K562 (cell line): Measurements from ENCODE around the gene HGFAC. TPM values are rescaled to one million over a fixed set of nuclear protein-coding genes. Genes with fewer than 3 reads are reported as not detected.

ENCODE experiments used
- ATAC-seq: fragments of 200-7000 bp; cut with Tn5 transposase; 3 replicates; pipeline ENCODE4 v1.9.1; 2020; ENCODE audit warnings: moderate library complexity
- BruUV-seq: library from RNA; stranded (reverse); fragments of 400-500 nt; replicated peaks from 2 replicates; lab custom pipeline; 2021; lab: Mats Ljungman, UMichigan
- CTCF ChIA-PET: fragments of 300-600 bp; formaldehyde crosslinking; extraction: SDS; loops from one replicate; lab custom pipeline; 2021; ENCODE audit warnings: low intra/inter-chr PET ratio; lab: Yijun Ruan, JAX
- POLR2A ChIA-PET: fragments of 300-600, 350-650 bp; sonication (Branson Sonifier 250); formaldehyde crosslinking; extraction: SDS; loops from one replicate; lab custom pipeline; 2021; ENCODE audit warnings: antibody characterized with exemption, inconsistent platforms; lab: Yijun Ruan, JAX
- DNase-seq, 4 experiments: peaks; one replicate each; pipeline versions ENCODE4 v3.0.0 to v3.0.0-alpha.2; 2011 to 2018; ENCODE audit warnings: low spot score in 3 of 4, mixed read lengths in 3 of 4; ENCODE audit errors: extremely low read depth in 1 of 4
- FAIRE-seq: peaks from 2 replicates; lab custom pipeline; 2011; peaks lifted over from hg19 to GRCh38; lab: Jason Lieb, UNC
- H2AFZ ChIP-seq: 2 replicates; pipeline ENCODE4 v1.6.0; 2011; ENCODE audit warnings: low read depth, low read length, control low read depth, inconsistent platforms
- H3K27ac ChIP-seq: fragments of 200-600 bp; 3 replicates; pipeline ENCODE4 v1.8.0; 2011; ENCODE audit warnings: low read depth, mild to moderate bottlenecking, control low read depth, inconsistent platforms, low read length, moderate library complexity, mixed read lengths; ENCODE audit errors: extremely low read depth
- H3K27me3 ChIP-seq, 2 experiments: fragments of 300-600 bp in 1 of 2; 2 replicates in 1 of 2; 3 replicates in 1 of 2; pipeline versions ENCODE4 v1.6.0 to v1.8.0; 2011; ENCODE audit warnings: inconsistent platforms in 2 of 2, low read length in 2 of 2, mild to moderate bottlenecking in 1 of 2, mixed read lengths in 1 of 2, moderate library complexity in 1 of 2; ENCODE audit not compliant: control insufficient read depth in 2 of 2, insufficient read depth in 2 of 2
- H3K36me3 ChIP-seq: fragments of 300-600 bp; 3 replicates; pipeline ENCODE4 v1.8.0; 2011; ENCODE audit warnings: mild to moderate bottlenecking, low read length, inconsistent platforms; ENCODE audit not compliant: control insufficient read depth, insufficient read depth
- H3K4me1 ChIP-seq, 2 experiments: fragments of 200-600 bp in 1 of 2; replicated peaks in 1 of 2; 2 replicates in 1 of 2; 3 replicates in 1 of 2; pipeline versions ENCODE4 v1.5.1 to v1.8.0; 2011; ENCODE audit warnings: inconsistent platforms in 2 of 2, low read length in 2 of 2, mild to moderate bottlenecking in 1 of 2, mixed read lengths in 1 of 2, moderate library complexity in 1 of 2; ENCODE audit not compliant: control insufficient read depth in 2 of 2, insufficient read depth in 2 of 2
- H3K4me2 ChIP-seq: 2 replicates; pipeline ENCODE4 v1.6.1; 2011; ENCODE audit warnings: low read length, control low read depth, inconsistent platforms, mixed read lengths; ENCODE audit not compliant: insufficient read depth
- H3K4me3 ChIP-seq: fragments of 200-600 bp; sonication (generic), shearing (Covaris generic); 2 replicates; pipeline ENCODE4 v1.5.1; 2016; ENCODE audit warnings: control low read depth, inconsistent platforms
- H3K79me2 ChIP-seq: fragments of 200-600 bp; 3 replicates; pipeline ENCODE4 v1.8.0; 2011; ENCODE audit warnings: low read length, inconsistent platforms; ENCODE audit not compliant: control insufficient read depth, insufficient read depth
- H3K9ac ChIP-seq, 2 experiments: 2 replicates each; pipeline versions ENCODE4 v1.6.0 to v1.6.1; 2011; ENCODE audit warnings: low read depth in 2 of 2, low read length in 2 of 2, control low read depth in 1 of 2, inconsistent platforms in 1 of 2, mild to moderate bottlenecking in 1 of 2, mixed read lengths in 1 of 2; ENCODE audit not compliant: insufficient read depth in 1 of 2
- H3K9me1 ChIP-seq: one replicate; pipeline ENCODE4 v1.6.0; 2011; ENCODE audit warnings: inconsistent platforms, mild to moderate bottlenecking, low read length, moderate library complexity; ENCODE audit not compliant: control insufficient read depth, insufficient read depth
- H3K9me3 ChIP-seq: replicated peaks from 2 replicates; pipeline ENCODE4 v1.5.1; 2011; ENCODE audit warnings: low read depth, low read length, inconsistent platforms; ENCODE audit not compliant: control insufficient read depth, insufficient read depth
- H4K20me1 ChIP-seq: replicated peaks from 2 replicates; pipeline ENCODE4 v1.6.1; 2011; ENCODE audit warnings: low read length, inconsistent platforms, mixed read lengths; ENCODE audit not compliant: control insufficient read depth, insufficient read depth
- ATF6 ChIP-seq: sonication (generic); formaldehyde crosslinking; IDR thresholded peaks from 2 replicates; pipeline ENCODE4 v1.4.0; 2020; ENCODE audit warnings: mild to moderate bottlenecking, missing genetic modification reagents
- DIDO1 ChIP-seq: fragments of 450-650 bp; IDR thresholded peaks from 2 replicates; pipeline ENCODE4 v1.6.1; 2016; ENCODE audit warnings: low read depth, missing biosample characterization, missing genetic modification characterization
- ERF ChIP-seq: fragments of 450-650 bp; formaldehyde crosslinking; IDR thresholded peaks from 2 replicates; pipeline ENCODE4 v1.4.0; 2020; ENCODE audit warnings: mild to moderate bottlenecking, mixed read lengths
- ESRRB ChIP-seq: fragments of 250-450 bp; sonication (Bioruptor Pico); IDR thresholded peaks from 2 replicates; pipeline ENCODE4 v1.5.0; 2020; ENCODE audit warnings: mild to moderate bottlenecking, moderate library complexity, borderline replicate concordance
- GATAD2A ChIP-seq: fragments of 450-650 bp; IDR thresholded peaks from 2 replicates; pipeline ENCODE4 v1.6.1; 2017
- KLF13 ChIP-seq: fragments of 450-650 bp; IDR thresholded peaks from 2 replicates; pipeline ENCODE4 v1.6.1; 2016; ENCODE audit warnings: missing genetic modification characterization, low read depth, mild to moderate bottlenecking, missing compliant biosample characterization, moderate library complexity, borderline replicate concordance
- NFXL1 ChIP-seq: fragments of 450-650 bp; formaldehyde crosslinking; IDR thresholded peaks from 2 replicates; pipeline ENCODE4 v1.4.0; 2021; ENCODE audit warnings: mild to moderate bottlenecking
- ZBTB5 ChIP-seq: fragments of 450-650 bp; IDR thresholded peaks from 2 replicates; pipeline ENCODE4 v1.6.1; 2017; ENCODE audit warnings: antibody characterized with exemption
- ZNF174 ChIP-seq: fragments of 250-450 bp; sonication (Bioruptor Pico); IDR thresholded peaks from 2 replicates; pipeline ENCODE4 v1.4.0; 2020; ENCODE audit warnings: mild to moderate bottlenecking
- ZNF212 ChIP-seq: fragments of 450-650 bp; formaldehyde crosslinking; IDR thresholded peaks from 2 replicates; pipeline ENCODE4 v1.4.0; 2020; ENCODE audit warnings: mild to moderate bottlenecking
- ZNF347 ChIP-seq: fragments of 450-650 bp; formaldehyde crosslinking; IDR thresholded peaks from 2 replicates; pipeline ENCODE4 v1.4.0; 2020; ENCODE audit warnings: low read depth, mild to moderate bottlenecking, moderate library complexity
- WGBS: fragments of 100-300 bp; shearing (Covaris generic); methylation state at CpG from one replicate; pipeline ENCODE4 v1.1.6; 2016; ENCODE audit warnings: low coverage, mixed read lengths; ENCODE audit not compliant: insufficient coverage; ENCODE audit errors: missing lambda C conversion rate; 5-methylcytosine and 5-hydroxymethylcytosine counted together
- in situ Hi-C: fragments of 300-500 bp; cut with MboI; formaldehyde crosslinking; loops from 4 replicates; pipeline ENCODE4 v1.15.0; 2018; ENCODE audit warnings: inconsistent platforms, mixed read lengths
- intact Hi-C: fragments of 100-400 bp; cut with micrococcal nuclease; formaldehyde crosslinking; loops from 2 replicates; pipeline ENCODE4 v1.14.2; 2022
- polyA plus RNA-seq, 8 experiments: library from polyadenylated mRNA; depleted of rRNA in 4 of 8; stranded (reverse) in 5 of 8; unstranded in 3 of 8; fragments of >200 nt; fragmentation: Nextera tagmentation in 2 of 8; fragmentation: Illumina TruSeq in 1 of 8; extraction: Ambion mirVana in 2 of 8; extraction: Trizol in 1 of 8; gene quantifications; 2 replicates each; pipeline versions ENCODE4 v1.2.1 to v1.2.3, GENCODE V29; 2011 to 2014; ENCODE audit warnings: inconsistent platforms in 1 of 8, missing spikeins in 1 of 8
- total RNA-seq, 7 experiments: library from RNA; depleted of rRNA in 6 of 7; stranded (reverse); fragments of >200 nt in 6 of 7; fragmentation: Illumina TruSeq in 2 of 7; extraction: Trizol in 2 of 7; gene quantifications; 2 replicates each; pipeline versions ENCODE4 v1.2.1 to v1.2.3, GENCODE V29; 2011 to 2021; ENCODE audit warnings: low replicate concordance in 1 of 7

Gene HGFAC
- total and polyA plus RNA-seq, 9 of the 15 experiments (the other 6 are each of a cell fraction or from before 2014, with no cell fraction given): 0.13 TPM; not detected in 8

- ATAC-seq: no peak
- Histone ChIP-seq H2AFZ (no peak overlapping the region), H3K9me3 (no peaks in the 10 kb centered on the region), H3K9me1 (no peaks in the 10 kb centered on the region), H3K27ac (no peak overlapping the region), H3K27me3 (peaks cover 29 to 55% of the 10 kb centered on the region in 2 experiments), H3K9ac (no peak overlapping the region; a peak in 1 of 4 replicates), H3K4me3 (no peak overlapping the region), H3K36me3 (no peaks in the 10 kb centered on the region), H3K4me1 (peaks cover 0 to 19% of the 10 kb centered on the region in 2 experiments; a peak in 1 of 5 replicates), H3K79me2 (no peaks in the 10 kb centered on the region), H4K20me1 (peaks cover 18% of the 10 kb centered on the region), H3K4me2 (no peak overlapping the region)
- 28% methylated on average over 27 of the region's 32 CpGs for WGBS
- POLR2A ChIA-PET: interaction anchor here (0.6 to 0.9 kb wide), 4 partner anchors 14 to 374 kb away, joined by 3 read pairs; no protein-coding TSS in a partner anchor
- CTCF ChIA-PET: no interaction called here
- FAIRE-seq: no peak
- intact Hi-C loops: no loop called here
- BruUV-seq: no TSS peak
- no peak for DNase-seq
- in situ Hi-C loops: no loop called here
- TF ChIP-seq ESRRB (CRISPR knock-in tag) (no peak), DIDO1 (tag) (no peak), KLF13 (no peak), ATF6 (CRISPR knock-in tag) (no peak), ZBTB5 (no peak), ERF (CRISPR knock-in tag) (no peak), ZNF347 (CRISPR knock-in tag) (no peak), NFXL1 (no peak), GATAD2A (no peak), ZNF212 (CRISPR knock-in tag) (no peak), ZNF174 (no peak)
Measured at GRCh38 chr4:3413675-3414420, 27.9 kb upstream of the HGFAC start.
